Hematopoietic multipotent progenitor cell treated with erythropoietin and hydrocortisone succinate and interleukin-3 and kit ligand, for 8 days (in vitro differentiated cells): ENCODE results near the gene RGS9BP.
"Not testable (repeated sequence)": the region's sequence is repeated elsewhere in the genome, so short reads cannot be mapped to it uniquely, and the experiment has no call there.

Experiments
- DNase-seq: peaks from one replicate; pipeline ENCODE4 v3.0.0-alpha.2; 2015

Gene RGS9BP

GRCh38 chr19:32672841-32673240, 2.8 kb upstream of the RGS9BP start:
- peak; percentile 33 for DNase-seq

GRCh38 chr19:32673573-32673972, 2.1 kb upstream of the RGS9BP start:
- DNase-seq: peak; percentile 29

- DNase-seq: peak; percentile 28
These were observed 1.3 kb upstream of the RGS9BP start for GRCh38 chr19:32674153-32674930.

GRCh38 chr19:32674931-32675719, 523 bp upstream of the RGS9BP start, which contains the start of gene ANKRD27:
Gene ANKRD27, minus strand, starts transcription at chr19:32675180. Its CDS starts 16,165 bp downstream, at chr19:32659015.
- peak; percentile 99 for DNase-seq

GRCh38 chr19:32676186-32676894, 692 bp downstream of the RGS9BP start:
- DNase-seq: no peak

- DNase-seq: no peak
These were observed 1.3 kb downstream of the RGS9BP start for GRCh38 chr19:32676895-32677359.

- peak; percentile 28 for DNase-seq
These were observed 2.0 kb downstream of the RGS9BP start for GRCh38 chr19:32677657-32678056.

- no peak for DNase-seq
These were observed 5.3 kb downstream of the RGS9BP start for GRCh38 chr19:32680986-32681385.

GRCh38 chr19:32682317-32682716, 6.7 kb downstream of the RGS9BP start:
- DNase-seq: no peak

GRCh38 chr19:32686847-32687475, 11.3 kb downstream of the RGS9BP start:
- DNase-seq: peak; percentile 69

GRCh38 chr19:32687681-32688080, 12.0 kb downstream of the RGS9BP start:
- peak; percentile 79 for DNase-seq

- DNase-seq: peak; percentile 51
These were observed 12.7 kb downstream of the RGS9BP start for GRCh38 chr19:32688311-32688710.

- DNase-seq: peak; percentile 88
These were observed 15.8 kb downstream of the RGS9BP start, which contains the start of gene NUDT19 for GRCh38 chr19:32691291-32691951. Gene NUDT19, plus strand, starts transcription at chr19:32691821. Its CDS starts 140 bp downstream, at chr19:32691961.

GRCh38 chr19:32691952-32692726, 16.5 kb downstream of the RGS9BP start:
- peak; percentile 68 for DNase-seq

- DNase-seq: peak; percentile 58
These were observed 17.0 kb downstream of the RGS9BP start for GRCh38 chr19:32692727-32693061.

GRCh38 chr19:32693151-32694108, 17.8 kb downstream of the RGS9BP start:
- peak; percentile 87 for DNase-seq

GRCh38 chr19:32694316-32694715, 18.7 kb downstream of the RGS9BP start:
- peak; percentile 38 for DNase-seq

- DNase-seq: not testable (repeated sequence)
These were observed 19.2 kb downstream of the RGS9BP start for GRCh38 chr19:32694851-32695250.

- peak; percentile 80 for DNase-seq
These were observed 19.9 kb downstream of the RGS9BP start for GRCh38 chr19:32695506-32695905.

GRCh38 chr19:32696771-32697170, 21.1 kb downstream of the RGS9BP start:
- DNase-seq: not testable (repeated sequence)
